Glutamatergic neuron (in vitro differentiated cells): Measurements from ENCODE around the gene SIRPG. TPM values are rescaled to one million over a fixed set of nuclear protein-coding genes. Genes with fewer than 3 reads are reported as not detected.
A peak's percentile ranks its signal among the peaks of the same experiment; 100 is the strongest.
"Not testable (repeated sequence)": the region's sequence is repeated elsewhere in the genome, so short reads cannot be mapped to it uniquely, and the experiment has no call there.

Experiments
- DNase-seq: peaks from one replicate; pipeline ENCODE4 v3.0.0; 2022
- H3K27ac Mint-ChIP-seq: one replicate; pipeline ENCODE4 v1.8.0; 2020; ENCODE audit warnings: mild to moderate bottlenecking, mixed read lengths, inconsistent platforms; ENCODE audit not compliant: unreplicated experiment
- H3K27me3 Mint-ChIP-seq: one replicate; pipeline ENCODE4 v1.8.0; 2020; ENCODE audit warnings: mild to moderate bottlenecking, moderate library complexity, mixed read lengths, inconsistent platforms; ENCODE audit not compliant: unreplicated experiment
- H3K36me3 Mint-ChIP-seq: one replicate; pipeline ENCODE4 v1.8.0; 2020; ENCODE audit warnings: mild to moderate bottlenecking, mixed read lengths, inconsistent platforms; ENCODE audit not compliant: unreplicated experiment
- H3K4me1 Mint-ChIP-seq: one replicate; pipeline ENCODE4 v1.8.0; 2020; ENCODE audit warnings: mild to moderate bottlenecking, low read depth, mixed read lengths, inconsistent platforms; ENCODE audit not compliant: unreplicated experiment
- H3K4me3 Mint-ChIP-seq: one replicate; pipeline ENCODE4 v1.8.0; 2020; ENCODE audit warnings: mild to moderate bottlenecking, mixed read lengths, inconsistent platforms; ENCODE audit not compliant: unreplicated experiment
- H3K9me3 Mint-ChIP-seq: one replicate; pipeline ENCODE4 v1.8.0; 2020; ENCODE audit warnings: mild to moderate bottlenecking, moderate library complexity, mixed read lengths, inconsistent platforms; ENCODE audit not compliant: unreplicated experiment
- total RNA-seq: library from RNA; stranded (reverse); fragmentation: NEBNext Ultra II Directional; extraction: Animal tissue kit (Norgen Biotek cat#: 25700); gene quantifications from one replicate; pipeline ENCODE4 v1.2.1, GENCODE V29; 2021; ENCODE audit not compliant: unreplicated experiment
- TF ChIP-seq, protein P1 (sequence below): fragments of 200-600 bp; sonication (generic); IDR thresholded peaks from one replicate; pipeline ENCODE4 v1.5.0; 2021; ENCODE audit not compliant: partially characterized antibody, unreplicated experiment

Gene SIRPG
- total RNA-seq, 1 donor from 2014 or later = not detected

DNA sequence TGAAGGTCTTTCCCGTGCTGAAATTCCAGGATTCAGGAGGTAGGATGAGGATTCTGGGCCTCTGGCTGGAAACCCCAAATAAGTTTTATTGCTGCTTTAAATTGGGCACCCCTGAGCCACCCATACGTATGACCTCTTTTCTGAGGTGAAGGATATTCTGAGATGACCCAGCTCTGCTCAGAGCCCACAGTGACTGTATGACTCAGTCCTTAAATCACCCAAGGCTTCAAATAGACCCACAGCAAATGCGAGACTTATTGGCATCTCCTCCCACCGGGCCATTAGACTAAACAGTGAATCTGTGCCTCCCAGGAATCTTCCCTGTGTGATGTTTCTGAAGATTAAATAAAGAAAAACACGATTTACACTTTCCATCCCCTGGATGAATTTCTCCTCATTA, 9.5 kb downstream of the SIRPG start:
- H3K4me3 Mint-ChIP-seq = no peak overlapping the region

DNA sequence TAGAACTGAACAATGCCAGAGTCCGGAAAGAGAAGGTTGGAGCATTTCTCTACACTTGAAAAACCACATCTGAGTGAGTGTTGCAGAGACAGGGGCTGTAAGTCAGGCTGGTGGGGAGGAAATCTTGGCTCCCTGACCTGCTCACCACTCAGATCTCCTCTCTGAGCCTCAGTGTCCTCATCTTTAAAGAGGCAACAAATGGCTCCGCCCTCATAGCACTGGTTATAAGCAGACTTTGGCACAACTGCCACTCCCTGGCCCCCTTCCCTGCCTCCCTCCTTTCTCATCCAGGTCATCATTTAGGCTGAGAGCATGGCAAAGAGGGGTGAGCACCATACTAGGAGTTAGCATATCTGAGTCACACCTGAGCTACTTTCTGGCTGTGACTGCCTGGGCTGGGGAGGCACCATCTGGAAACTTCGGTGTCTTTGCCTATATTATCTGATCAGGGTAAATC, 10.6 kb downstream of the SIRPG start:
- DNase-seq = no peak

More for the DNA sequence above, 9.5 kb downstream of the SIRPG start:
- H3K9me3 Mint-ChIP-seq = peaks cover 2% of the 10 kb centered on the region
- H3K4me1 Mint-ChIP-seq = peaks cover 3% of the 10 kb centered on the region
- TF ChIP-seq, protein P1, sequence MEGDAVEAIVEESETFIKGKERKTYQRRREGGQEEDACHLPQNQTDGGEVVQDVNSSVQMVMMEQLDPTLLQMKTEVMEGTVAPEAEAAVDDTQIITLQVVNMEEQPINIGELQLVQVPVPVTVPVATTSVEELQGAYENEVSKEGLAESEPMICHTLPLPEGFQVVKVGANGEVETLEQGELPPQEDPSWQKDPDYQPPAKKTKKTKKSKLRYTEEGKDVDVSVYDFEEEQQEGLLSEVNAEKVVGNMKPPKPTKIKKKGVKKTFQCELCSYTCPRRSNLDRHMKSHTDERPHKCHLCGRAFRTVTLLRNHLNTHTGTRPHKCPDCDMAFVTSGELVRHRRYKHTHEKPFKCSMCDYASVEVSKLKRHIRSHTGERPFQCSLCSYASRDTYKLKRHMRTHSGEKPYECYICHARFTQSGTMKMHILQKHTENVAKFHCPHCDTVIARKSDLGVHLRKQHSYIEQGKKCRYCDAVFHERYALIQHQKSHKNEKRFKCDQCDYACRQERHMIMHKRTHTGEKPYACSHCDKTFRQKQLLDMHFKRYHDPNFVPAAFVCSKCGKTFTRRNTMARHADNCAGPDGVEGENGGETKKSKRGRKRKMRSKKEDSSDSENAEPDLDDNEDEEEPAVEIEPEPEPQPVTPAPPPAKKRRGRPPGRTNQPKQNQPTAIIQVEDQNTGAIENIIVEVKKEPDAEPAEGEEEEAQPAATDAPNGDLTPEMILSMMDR = no peak
- H3K27me3 Mint-ChIP-seq = peaks cover 2% of the 10 kb centered on the region
- H3K27ac Mint-ChIP-seq = no peak overlapping the region
- no peak for DNase-seq
- H3K36me3 Mint-ChIP-seq = no peaks in the 10 kb centered on the region

DNA sequence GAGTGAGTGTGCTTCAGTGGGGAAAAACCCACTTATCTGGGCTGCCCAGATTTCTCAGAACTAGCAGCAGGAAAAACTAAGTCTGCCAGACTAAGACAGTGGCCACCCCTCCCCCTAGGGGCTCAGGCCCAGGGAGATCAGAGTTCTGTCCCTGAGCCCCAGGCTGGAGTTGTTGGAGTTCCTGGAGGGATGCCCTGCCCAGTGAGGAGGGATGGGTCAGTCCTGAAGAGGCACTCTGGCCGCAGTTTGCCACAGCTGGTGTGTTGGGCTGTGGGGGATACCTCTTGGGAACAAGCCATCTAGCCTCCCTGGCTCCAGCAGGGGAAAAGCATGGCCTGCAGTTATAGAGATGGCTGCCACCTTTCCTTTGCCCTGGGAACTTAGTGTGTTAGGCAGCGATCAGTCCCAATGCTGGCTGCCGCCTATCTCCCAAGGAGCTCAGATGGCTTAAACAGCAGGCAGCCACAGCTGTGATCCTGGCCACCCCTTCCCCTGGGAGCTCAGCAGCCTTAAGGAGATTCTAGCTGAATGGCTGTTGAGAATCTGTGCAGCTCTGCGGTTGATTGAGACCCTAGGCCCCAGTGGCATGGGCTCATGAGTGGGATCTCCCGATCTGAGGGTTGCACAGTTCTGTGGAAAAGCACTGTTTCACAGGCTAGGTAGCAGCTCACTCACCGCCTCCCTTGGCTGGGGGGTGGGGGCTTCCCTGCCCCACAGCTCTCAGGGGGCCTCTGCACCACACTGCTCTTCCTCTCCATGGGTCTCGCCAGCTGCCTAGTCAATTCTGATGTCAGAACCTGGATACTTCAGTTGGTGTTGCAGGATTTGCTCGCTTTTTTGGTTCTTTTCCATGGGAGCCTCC, 13.2 kb downstream of the SIRPG start:
- TF ChIP-seq, protein P1 = no peak
- Mint-ChIP-seq H3K36me3 (no peaks in the 10 kb centered on the region), H3K9me3 (no peaks in the 10 kb centered on the region), H3K4me3 (no peak overlapping the region), H3K27me3 (no peaks in the 10 kb centered on the region), H3K27ac (peak overlapping the region; percentile 20), H3K4me1 (peaks cover 3% of the 10 kb centered on the region)
- peak; percentile 45 for DNase-seq

More for the DNA sequence above, 10.6 kb downstream of the SIRPG start:
- H3K9me3 Mint-ChIP-seq = peaks cover 2% of the 10 kb centered on the region
- TF ChIP-seq, protein P1 = no peak
- no peak overlapping the region for H3K4me3 Mint-ChIP-seq
- no peaks in the 10 kb centered on the region for H3K36me3 Mint-ChIP-seq
- peaks cover 3% of the 10 kb centered on the region for H3K4me1 Mint-ChIP-seq
- H3K27me3 Mint-ChIP-seq = peaks cover 2% of the 10 kb centered on the region
- H3K27ac Mint-ChIP-seq = no peak overlapping the region

DNA sequence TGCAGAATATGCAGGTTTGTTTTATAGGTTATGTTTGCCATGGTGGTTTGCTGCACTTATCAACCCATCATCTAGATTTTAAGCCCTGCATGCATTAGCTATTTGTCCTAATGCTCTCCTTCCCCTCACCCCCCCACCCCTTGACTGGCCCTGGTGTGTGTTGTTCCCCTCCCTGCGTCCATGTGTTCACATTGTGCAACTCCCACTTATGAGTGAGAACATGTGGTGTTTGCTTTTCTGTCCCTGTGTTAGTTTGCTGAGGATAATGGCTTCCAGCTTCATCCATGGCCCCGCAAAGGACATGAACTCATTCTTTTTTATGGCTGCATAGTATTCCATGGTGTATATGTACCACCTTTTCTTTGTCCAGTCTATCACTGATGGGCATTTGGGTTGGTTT, 18.9 kb downstream of the SIRPG start:
- H3K27ac Mint-ChIP-seq, H3K27me3 Mint-ChIP-seq, DNase-seq, H3K36me3 Mint-ChIP-seq, H3K9me3 Mint-ChIP-seq, H3K4me1 Mint-ChIP-seq, H3K4me3 Mint-ChIP-seq: not testable (repeated sequence)

DNA sequence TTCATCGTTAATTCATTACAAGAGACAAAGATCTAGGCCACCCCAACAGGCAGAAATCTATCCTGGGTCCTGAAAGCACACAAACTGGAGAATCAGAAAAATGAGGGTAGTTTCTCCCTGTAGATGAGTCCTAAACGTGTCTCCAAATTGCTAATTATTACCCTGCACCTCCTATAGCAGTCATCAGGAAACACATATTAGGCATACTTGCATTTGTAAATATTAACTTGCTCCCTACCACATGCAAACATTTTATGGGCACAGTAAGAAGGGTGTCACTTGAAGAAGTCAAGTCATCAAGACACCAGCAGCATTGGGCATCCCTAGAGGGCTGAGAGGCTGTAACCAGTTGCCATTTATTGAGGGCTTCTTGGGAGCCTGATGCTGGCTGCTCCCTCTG, 19.8 kb downstream of the SIRPG start:
- Mint-ChIP-seq H3K4me1 (no peaks in the 10 kb centered on the region), H3K27ac (no peak overlapping the region), H3K9me3 (peaks cover 3% of the 10 kb centered on the region), H3K27me3 (peaks cover under 1% of the 10 kb centered on the region), H3K36me3 (no peaks in the 10 kb centered on the region), H3K4me3 (no peak overlapping the region)
- no peak for DNase-seq
- TF ChIP-seq, protein P1 = no peak
